T-helper 1 cell (primary cell): ENCODE results near the gene C6orf52.
"Not testable (repeated sequence)": the region's sequence is repeated elsewhere in the genome, so short reads cannot be mapped to it uniquely, and the experiment has no call there.

ENCODE experiments used
- DNase-seq, 5 donors: peaks; one replicate each; pipeline ENCODE4 v3.0.0-alpha.2; 2012 to 2020

Gene C6orf52

GRCh38 chr6:10695086-10695657 lies 756 bp upstream of the C6orf52 start:
- DNase-seq, result no peak

GRCh38 chr6:10692965-10693538 lies 1.4 kb downstream of the C6orf52 start:
- DNase-seq, result no peak

DNA sequence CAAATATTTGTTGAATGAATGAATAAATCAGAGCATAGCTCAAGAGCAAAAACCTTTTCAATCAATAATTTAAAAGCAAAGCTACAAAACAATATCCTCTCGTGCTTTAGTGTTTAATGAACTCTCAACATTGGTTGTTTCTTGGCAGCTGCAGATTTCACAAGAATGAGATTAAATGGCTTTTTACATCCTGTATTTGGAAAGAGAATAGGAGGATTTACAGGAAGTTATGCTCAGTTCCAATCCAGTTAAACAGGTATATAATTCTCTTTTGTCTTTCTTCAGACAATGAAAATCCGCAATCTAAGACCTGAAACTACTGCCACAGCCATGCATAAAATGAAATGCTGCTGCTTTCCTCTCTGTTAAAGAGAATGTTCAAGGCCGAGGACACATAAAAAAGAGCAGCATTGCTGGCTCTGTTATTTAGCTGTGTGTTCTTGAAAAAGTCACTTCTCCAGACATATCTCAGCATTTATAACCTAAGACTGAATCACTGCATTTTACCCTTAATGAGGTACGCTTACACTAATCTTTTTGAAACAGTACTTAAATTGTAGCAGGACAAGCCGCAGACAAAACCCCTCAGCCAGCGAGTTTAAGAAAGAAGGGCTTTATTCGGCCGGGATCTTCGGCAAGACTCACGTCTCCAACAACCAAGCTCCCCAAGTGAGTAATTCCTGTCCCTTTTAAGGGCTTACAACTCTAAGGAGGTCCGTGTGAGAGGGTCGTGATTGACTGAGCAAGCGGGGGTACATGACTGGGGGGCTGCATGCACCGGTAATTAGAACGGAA lies 3.6 kb downstream of the C6orf52 start:
- DNase-seq, result no peak

DNA sequence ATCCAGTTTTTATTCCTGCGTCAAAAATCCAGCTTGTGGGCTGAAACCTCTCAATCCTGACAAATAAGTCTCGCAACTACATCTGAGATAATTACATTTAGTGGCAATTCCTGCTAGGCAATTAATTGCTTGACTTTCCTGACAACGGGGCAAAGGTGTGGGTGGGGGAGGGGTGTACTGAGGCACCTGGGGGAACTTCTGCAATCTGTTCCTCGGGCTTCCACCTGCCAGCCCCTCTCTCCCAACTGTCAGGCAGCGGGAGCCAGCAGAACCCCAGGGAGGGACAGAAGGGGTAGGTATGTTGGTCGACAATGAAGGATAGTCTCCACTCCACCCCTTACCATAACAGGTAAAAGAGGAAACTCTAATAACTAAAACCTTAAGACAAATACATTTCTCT lies 6.8 kb downstream of the C6orf52 start:
- DNase-seq, result no peak

GRCh38 chr6:10686901-10687300 lies 7.5 kb downstream of the C6orf52 start:
- no peak for DNase-seq

- DNase-seq, result no peak
Measured at GRCh38 chr6:10685092-10685915, 9.1 kb downstream of the C6orf52 start.

- DNase-seq, result no peak
Measured at GRCh38 chr6:10684618-10685017, 9.8 kb downstream of the C6orf52 start.

DNA sequence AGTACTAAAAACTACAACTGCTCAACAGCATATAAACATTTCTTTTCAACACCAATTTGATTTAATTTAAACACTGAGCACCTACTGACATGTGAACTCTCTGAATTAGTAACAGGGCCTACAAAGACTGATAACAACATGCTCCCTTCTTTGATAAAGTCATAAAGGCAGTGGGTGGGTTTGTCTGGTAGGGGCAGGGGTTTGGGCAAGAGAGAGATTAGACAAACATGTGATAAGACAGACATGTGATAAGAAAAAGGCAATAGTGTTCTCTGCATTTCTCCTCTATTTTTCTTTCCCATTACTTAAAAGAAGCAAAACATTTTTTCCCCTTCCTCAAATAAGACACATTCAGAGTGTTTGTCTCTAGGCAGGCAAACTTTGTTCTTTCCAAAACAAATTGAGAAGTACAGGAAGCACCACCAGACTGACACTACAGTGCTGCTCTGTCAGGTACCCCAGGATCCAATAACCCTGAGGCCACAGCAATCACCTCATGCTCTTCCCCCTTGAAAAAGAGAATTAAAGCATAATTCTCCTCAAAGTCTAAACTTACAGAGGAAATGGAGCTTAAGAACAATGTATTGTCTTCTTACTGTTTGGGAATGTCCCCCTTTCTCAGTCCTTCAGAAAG lies 11.9 kb downstream of the C6orf52 start:
- DNase-seq, result no peak

DNA sequence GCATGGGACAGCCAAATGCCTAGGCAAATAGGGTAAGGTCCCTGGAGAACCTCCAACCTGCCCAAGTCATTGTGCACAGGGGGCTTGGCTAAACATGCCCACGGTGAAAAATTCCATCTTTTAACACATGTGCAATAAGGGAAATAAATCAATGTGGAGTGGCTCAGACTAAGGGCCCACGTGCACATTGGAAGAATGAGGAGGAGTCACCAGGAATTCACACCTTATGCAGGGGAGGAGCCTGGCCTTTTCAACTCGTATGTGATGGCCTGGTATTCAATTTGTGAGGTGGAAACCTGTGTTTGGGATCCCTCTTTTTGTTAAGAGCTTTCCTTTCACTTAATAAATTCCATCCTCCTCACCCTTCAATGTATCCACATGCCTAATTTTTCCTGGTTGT lies 12.6 kb downstream of the C6orf52 start:
- DNase-seq, result no peak

- DNase-seq, result no peak
Measured at GRCh38 chr6:10678456-10678855, 16.0 kb downstream of the C6orf52 start.

- DNase-seq, result no peak
Measured at GRCh38 chr6:10676403-10676802, 18.0 kb downstream of the C6orf52 start.

DNA sequence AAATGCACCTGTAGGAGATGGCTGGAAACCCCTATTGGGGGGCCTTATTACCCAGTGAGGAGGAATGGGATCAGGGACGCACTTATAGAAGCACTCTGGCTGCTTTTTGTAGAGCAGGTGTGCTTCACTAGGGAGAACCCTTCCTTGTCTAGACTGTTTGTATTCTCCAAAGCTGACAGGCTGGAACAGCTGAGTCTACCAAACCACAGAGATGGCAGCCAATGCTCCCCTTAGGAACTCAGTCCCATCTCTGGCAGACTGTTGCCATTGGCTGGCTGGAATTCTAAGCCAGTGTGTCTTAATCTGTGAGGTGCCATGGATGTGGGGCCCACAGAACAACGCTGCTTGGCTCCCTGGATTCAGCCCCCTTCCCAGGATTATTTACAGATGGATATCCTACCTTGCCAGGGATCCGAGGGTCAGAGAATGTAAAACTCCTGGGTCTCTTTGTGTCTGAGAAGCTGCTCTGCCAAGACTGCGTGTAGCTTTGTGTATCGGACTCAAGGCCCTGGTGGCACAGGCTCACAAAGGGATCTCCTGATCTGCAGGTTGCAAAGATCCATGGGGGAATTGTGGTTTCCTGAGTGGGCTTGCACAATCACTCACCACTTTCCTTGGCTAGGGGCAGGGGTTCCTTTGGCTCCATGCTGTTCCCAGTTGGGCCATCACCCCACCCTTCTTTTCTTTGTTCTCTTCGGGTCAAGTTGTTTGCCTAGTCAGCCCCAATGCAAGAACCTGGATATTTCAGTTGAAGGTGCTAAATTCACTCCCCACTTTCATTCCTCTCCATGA lies 26.1 kb downstream of the C6orf52 start:
- DNase-seq, result no peak

- DNase-seq, result not testable (repeated sequence)
Measured at GRCh38 chr6:10665595-10665994, 28.8 kb downstream of the C6orf52 start.

- DNase-seq, result no peak
Measured at GRCh38 chr6:10662742-10663141, 31.7 kb downstream of the C6orf52 start.

DNA sequence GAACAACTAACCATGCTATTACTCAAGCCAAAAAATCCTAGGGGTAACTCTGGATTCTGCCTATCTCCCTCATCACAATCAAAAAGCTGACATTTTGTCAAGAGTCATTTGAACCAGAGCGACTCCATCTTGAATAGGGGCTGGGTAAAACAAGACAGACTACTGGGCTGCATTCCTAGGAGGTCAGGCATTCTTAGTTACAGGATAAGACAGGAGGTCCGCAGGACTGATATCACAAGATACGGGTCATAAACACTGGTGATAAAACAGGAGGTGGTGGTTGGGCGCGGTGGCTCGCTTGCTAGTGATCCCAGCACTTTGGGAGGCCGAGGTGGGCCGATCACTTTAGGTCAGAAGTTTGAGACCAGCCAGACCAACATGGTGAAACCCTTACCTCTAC lies 32.2 kb downstream of the C6orf52 start:
- DNase-seq, result no peak

DNA sequence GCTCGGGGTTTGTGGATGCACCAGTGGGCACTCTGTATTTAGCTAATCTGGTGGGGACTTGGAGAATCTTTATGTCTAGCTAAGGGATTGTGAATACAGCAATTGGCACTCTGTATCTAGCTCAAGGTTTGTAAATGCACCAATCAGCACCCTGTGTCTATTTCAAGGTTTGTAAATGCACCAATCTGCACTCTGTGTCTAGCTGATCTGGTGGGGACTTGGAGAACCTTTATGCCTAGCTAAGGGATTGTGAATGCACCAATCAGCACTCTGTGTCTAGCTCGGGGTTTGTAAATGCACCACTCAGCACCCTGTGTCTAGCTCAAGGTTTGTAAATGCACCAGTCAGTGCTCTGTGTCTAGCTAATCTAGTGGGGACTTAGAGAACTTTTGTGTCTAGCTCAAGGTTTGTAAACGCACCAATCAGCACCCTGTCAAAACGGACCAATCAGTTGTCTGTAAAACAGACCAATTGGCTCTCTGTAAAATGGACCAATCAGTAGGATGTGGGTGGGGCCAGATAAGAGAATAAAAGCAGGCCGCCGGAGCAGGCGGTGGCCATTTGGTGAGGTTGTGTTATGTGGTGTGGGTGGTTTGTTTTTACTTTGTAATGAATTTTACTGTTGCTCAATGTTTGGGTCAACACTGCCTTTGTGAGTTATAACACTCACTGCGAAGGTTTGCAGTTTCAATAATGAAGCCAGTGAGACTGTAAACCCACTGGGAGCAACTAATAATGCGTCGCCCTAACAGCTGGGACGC lies 33.8 kb downstream of the C6orf52 start:
- DNase-seq, result not testable (repeated sequence)

DNA sequence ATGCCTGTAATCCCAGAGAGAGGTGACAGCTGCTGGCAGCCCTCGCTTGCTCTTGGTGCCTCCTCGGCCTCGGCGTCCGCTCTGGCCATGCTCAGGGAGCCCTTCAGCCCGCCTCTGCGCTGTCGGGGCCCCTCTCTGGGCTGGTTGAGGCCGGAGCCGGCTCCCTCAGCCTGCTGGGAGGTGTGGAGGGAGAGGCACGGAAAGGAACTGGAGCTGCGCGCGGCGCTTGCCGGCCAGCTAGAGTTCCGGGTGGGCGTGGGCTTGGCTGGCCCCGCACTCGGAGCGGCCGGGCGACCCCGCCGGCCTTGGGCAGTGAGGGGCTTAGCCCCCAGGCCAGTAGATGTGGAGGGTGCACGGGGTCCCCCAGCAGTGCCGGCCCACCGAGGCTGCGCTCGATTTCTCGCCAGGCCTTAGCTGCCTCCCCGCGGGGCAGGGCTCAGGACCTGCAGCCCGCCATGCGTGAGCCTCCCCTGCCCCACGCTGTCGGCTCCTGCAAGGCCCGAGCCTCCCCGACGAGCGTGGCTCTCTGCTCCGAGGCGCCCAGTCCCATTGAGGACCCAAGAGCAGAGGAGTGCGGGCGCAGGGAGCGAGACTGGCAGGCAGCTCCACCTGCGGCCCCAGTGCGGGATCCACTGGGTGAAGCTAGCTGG lies 34.6 kb downstream of the C6orf52 start:
- no peak for DNase-seq

DNA sequence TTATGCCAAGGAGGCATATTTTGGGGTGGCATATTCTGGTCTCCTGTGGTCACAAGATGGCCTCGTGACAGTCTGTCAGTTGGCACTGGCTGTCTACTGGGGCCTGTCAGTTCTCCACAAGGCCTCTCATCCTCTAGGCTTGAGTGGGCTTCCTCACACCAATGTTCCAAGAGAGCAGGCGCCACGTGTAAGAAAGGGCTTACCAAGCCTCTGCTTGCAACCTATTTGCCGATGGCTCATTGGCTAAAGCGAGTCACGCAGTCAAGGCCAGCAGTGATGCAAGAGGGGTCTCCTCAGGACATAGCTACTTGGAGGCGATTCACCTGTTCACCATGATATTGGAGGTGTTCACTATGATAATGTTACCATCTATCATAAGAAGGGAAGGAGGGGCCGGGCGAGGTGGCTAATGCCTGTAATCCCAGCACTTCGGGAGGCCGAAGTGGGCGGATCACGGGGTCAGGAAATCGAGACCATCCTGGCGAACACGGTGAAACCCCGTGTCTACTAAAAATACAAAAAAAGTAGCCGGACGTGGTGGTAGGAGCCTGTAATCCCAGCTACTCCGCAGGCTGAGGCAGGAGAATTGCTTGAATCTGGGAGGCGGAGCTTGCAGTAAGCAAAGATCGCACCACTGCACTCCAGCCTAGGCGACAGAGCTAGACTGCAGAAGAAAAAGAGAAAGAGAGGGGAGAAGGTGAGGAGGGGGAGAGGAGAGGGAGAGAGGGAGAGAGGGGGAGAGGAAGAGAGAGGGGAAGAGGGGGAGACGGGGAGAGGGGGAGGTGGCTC lies 35.3 kb downstream of the C6orf52 start:
- DNase-seq, result no peak

- DNase-seq, result peak in 1 of 5 donors; percentile 70
Measured at GRCh38 chr6:10655508-10656055, 38.8 kb downstream of the C6orf52 start.
